Measurements from ENCODE around the gene RNF126.
A peak's percentile ranks its signal among the peaks of the same experiment; 100 is the strongest.

Gene RNF126

GRCh38 chr19:664913-665443 lies 2.0 kb upstream of the RNF126 start:
- peak; percentile 91 for TF ChIP-seq CTCF (IDR thresholded peaks at IDR 0.05; ENCODE audit: low read depth, low read length)
- no peak overlapping the region for H3K4me3 ChIP-seq (ENCODE audit: low read depth, low read length)

DNA sequence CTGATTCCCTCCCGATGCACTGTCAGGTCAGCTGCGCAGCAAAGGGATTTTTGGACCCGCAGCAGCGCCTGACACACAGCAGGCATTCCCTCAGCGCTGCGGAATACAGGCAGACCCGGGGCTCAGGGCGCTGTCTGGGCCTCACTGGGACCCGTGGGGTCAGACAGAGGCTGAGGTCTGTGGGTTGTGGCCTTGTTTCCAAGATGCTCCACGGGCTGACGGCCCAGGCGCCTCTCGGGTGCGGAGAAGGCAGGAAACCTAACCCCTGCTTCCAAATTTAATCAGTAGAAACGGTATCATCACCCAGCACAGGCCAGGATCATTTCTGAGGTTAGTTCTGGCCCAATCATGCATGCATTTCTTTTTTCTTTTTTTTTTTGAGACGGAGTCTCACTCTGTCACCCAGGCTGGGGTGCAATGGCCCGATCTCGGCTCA lies 686 bp upstream of the RNF126 start:
- TF ChIP-seq CTCF (IDR thresholded peaks at IDR 0.05; ENCODE audit: low read depth, low read length) = no peak
- peak overlapping the region; percentile 55 for H3K4me3 ChIP-seq (ENCODE audit: low read depth, low read length)

DNA sequence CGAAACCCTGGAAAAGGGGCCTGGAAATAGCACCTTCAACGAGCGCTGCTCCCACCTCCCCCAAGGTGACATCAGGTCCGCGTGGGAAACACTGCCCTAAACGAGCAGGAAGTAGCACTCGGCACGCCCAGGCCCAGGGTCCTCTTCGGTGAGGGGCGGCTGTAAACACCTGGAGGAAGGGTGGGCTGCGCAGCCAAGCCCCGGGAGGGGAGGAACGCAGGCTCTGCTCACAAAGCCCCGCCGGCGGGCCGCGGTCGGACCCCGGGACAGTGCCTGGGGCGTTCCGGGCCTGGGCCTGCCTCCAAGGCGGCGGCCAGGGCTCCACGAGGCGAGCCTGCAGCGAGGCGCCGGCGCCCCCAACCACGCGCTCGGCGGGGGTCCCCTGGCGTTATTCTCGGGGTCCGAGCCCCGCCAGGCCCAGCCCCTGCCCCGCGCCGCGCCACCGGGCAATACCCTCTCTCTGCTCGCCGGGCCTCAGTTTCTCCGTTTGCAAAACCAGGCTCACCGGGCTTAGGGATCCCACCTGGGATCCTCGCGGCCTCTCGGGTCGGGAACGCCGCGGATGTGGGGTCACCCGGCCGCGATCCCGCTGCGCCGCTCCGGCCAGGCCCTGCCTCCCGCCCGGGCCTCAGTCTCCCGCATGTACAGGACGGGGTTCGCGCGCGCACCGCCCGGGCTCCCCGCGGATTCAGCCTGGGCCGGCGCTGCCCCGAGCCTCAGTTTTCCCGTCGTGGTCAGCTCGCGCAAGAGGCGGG lies 630 bp downstream of the RNF126 start:
- peak overlapping the region; percentile 82 for H3K4me3 ChIP-seq (ENCODE audit: low read depth, low read length)
- TF ChIP-seq CTCF (IDR thresholded peaks at IDR 0.05; ENCODE audit: low read depth, low read length) = no peak

DNA sequence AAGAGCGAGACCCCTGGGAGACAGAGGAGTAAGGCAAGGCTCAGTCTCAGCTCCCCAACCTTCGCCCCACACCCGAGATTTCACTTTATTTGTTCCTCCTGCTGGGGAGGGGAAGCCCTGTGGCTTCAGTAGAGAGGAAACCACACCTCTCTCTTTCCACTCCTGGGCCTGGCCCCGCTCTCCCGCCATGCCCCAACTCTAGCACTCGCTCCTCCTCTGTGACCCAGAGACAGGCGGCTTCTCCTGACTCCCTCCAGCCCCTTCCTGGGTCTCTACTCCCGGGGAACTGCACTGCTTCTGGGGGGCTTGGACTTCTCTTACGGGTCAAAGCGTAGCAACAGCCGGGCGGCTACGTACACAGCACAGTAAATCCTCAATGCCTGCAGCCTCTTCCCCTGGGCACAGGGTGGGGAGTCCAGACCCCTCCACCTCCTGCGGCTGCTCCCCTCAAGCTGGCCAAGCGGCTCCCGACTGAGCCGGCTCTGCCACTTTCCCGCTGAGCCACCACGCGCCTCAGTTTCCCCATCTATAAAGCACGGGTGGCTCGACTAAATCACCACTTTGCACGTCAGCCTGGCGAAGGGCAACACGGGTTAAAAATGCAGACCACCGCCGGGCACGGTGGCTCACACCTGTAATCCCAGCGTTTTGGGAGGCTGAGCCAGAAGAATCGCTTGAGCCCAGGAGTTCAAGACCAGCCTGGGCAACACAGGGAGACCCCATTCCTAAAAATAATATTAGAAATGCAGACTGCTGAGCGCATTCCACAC lies 1.4 kb downstream of the RNF126 start:
- H3K4me3 ChIP-seq (ENCODE audit: low read depth, low read length) = peak overlapping the region; percentile 82
- TF ChIP-seq CTCF (IDR thresholded peaks at IDR 0.05; ENCODE audit: low read depth, low read length) = no peak

- H3K4me3 ChIP-seq (ENCODE audit: low read depth, low read length) = peak overlapping the region; percentile 82
- TF ChIP-seq CTCF (IDR thresholded peaks at IDR 0.05; ENCODE audit: low read depth, low read length) = no peak
These were observed 2.1 kb downstream of the RNF126 start for GRCh38 chr19:660793-661426.

DNA sequence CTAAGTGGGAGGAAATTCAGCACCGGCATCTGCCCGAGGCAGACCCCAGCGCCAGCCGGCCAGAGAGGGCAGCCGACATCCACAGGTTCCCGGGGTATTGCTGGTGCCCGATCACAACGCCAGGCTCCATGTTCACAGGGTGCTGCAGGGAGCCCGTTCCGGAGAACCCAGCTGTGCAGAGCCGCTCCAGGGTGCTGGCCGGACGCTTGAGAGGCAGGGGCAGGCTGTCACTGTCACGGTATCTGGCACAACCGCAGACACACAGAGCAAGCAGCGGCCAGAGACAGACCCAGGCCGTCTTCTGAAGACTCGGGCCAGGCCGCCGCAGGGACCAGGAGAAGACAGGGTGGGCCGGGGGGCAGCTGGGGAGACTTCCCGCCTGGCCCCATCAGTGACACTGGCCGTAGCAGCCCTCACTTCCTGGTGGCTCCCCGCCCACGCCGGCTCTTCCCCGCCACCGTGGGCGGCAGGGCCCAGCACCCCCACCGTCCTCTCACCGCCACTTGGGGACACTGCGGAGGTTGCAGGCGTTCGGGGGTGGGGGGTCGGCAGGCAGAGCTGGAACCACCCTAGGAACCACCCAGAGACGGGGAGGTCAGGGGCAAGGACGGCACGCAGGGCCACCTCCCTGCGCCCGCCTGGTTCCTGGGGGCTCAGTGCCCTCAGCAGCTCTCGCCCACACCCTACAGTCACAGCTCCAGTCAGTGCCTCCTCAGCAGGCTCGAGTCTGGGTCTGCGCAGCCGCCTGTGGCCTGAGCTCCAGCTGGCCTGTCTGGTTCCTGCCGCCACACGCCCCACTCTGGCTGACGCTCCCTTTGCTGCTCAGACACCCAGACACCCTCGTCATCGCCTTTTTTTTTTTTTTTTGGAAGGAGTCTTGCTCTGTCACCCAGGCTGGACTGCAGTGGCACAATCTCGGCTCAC lies 3.8 kb downstream of the RNF126 start:
- no peak for TF ChIP-seq CTCF (IDR thresholded peaks at IDR 0.05; ENCODE audit: low read depth, low read length)
- H3K4me3 ChIP-seq (ENCODE audit: low read depth, low read length) = no peak overlapping the region

All from WI38 (cell line).